Thyroid gland (tissue), 4 donors: ENCODE data around the gene UNC45B.

Experiments
- POLR2A ChIP-seq, 2 donors: fragments of 450-650 bp; IDR thresholded peaks; one replicate each; pipeline ENCODE4 v1.6.1; 2017; ENCODE audit warnings: antibody characterized with exemption in 2 of 2, mild to moderate bottlenecking in 2 of 2, moderate library complexity in 1 of 2
- TF ChIP-seq, protein P1 (sequence below), 6 experiments: fragments of 200-600 bp in 3 of 6; fragments of 450-650 bp in 3 of 6; sonication (generic) in 3 of 6; IDR thresholded peaks; one replicate each; pipeline ENCODE4 v1.5.1; 2016 to 2019; ENCODE audit warnings: antibody characterized with exemption in 6 of 6, mild to moderate bottlenecking in 2 of 6, inconsistent platforms in 1 of 6, moderate library complexity in 1 of 6

DNA sequence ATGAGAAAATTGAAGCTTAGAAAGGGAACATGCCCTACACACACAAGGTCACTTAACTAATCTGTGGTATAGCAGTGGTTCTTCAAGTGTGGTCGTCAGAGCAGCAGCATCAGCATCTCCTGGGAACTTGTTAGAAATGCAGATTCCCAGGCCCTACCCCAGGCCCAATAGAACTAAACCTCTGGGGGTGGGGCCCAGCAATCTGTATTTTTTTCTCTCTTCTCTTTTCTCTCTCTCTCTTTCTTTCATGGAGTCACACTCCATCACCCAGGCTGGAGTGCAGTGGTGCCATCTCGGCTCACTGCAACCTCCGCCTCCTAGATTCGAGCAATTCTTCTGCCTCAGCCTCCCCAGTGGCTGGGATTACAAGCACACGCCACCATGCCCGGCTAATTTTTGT is 9.4 kb upstream of the UNC45B start:
- TF ChIP-seq, protein P1, sequence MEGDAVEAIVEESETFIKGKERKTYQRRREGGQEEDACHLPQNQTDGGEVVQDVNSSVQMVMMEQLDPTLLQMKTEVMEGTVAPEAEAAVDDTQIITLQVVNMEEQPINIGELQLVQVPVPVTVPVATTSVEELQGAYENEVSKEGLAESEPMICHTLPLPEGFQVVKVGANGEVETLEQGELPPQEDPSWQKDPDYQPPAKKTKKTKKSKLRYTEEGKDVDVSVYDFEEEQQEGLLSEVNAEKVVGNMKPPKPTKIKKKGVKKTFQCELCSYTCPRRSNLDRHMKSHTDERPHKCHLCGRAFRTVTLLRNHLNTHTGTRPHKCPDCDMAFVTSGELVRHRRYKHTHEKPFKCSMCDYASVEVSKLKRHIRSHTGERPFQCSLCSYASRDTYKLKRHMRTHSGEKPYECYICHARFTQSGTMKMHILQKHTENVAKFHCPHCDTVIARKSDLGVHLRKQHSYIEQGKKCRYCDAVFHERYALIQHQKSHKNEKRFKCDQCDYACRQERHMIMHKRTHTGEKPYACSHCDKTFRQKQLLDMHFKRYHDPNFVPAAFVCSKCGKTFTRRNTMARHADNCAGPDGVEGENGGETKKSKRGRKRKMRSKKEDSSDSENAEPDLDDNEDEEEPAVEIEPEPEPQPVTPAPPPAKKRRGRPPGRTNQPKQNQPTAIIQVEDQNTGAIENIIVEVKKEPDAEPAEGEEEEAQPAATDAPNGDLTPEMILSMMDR (IDR thresholded peaks at IDR 0.05): no peak
- no peak for TF ChIP-seq POLR2A (IDR thresholded peaks at IDR 0.05)
